Right lobe of liver (tissue), 6 donors: Measurements from ENCODE around the gene ALOX12. TPM values are rescaled to one million over a fixed set of nuclear protein-coding genes. Genes with fewer than 3 reads are reported as not detected.

Experiments
- ATAC-seq, 4 donors: fragments of 200-7000 bp; cut with Tn5 transposase; one replicate each; pipeline ENCODE4 v1.9.1; 2020; ENCODE audit warnings: mild to moderate bottlenecking in 4 of 4, moderate library complexity in 4 of 4
- DNase-seq, 3 donors: peaks; one replicate each; pipeline ENCODE4 v3.0.0-alpha.2; 2020
- H3K27ac ChIP-seq, 3 donors: fragments of 200-600 bp; one replicate each; pipeline ENCODE4 v1.8.0; 2022
- H3K27me3 ChIP-seq, 2 donors: fragments of 200-600 bp; one replicate each; pipeline ENCODE4 v1.8.0; 2022
- H3K36me3 ChIP-seq, 4 donors: fragments of 200-600 bp; sonication (generic) in 1 of 4; one replicate each; pipeline versions ENCODE4 v1.5.1 to v1.8.0; 2017 to 2022; ENCODE audit warnings: control low read depth in 1 of 4
- H3K4me1 ChIP-seq, 4 donors: fragments of 200-600 bp; sonication (generic) in 1 of 4; one replicate each; pipeline versions ENCODE4 v1.5.1 to v1.8.0; 2017 to 2022; ENCODE audit warnings: control low read depth in 1 of 4
- H3K4me3 ChIP-seq, 3 donors: fragments of 200-600 bp; one replicate each; pipeline ENCODE4 v1.8.0; 2022
- H3K9me3 ChIP-seq, 4 donors: fragments of 200-600 bp; sonication (generic) in 1 of 4; one replicate each; pipeline versions ENCODE4 v1.5.1 to v1.8.0; 2017 to 2022; ENCODE audit warnings: control low read depth in 1 of 4
- CTCF ChIP-seq, 4 donors: fragments of 200-600 bp in 3 of 4; fragments of 450-650 bp in 1 of 4; IDR thresholded peaks; one replicate each; pipeline versions ENCODE4 v1.5.1 to v1.8.0; 2016 to 2022; ENCODE audit warnings: antibody characterized with exemption in 4 of 4, mild to moderate bottlenecking in 2 of 4
- POLR2A ChIP-seq: fragments of 450-650 bp; IDR thresholded peaks from one replicate; pipeline ENCODE4 v1.6.1; 2017; ENCODE audit warnings: antibody characterized with exemption, mild to moderate bottlenecking
- WGBS: methylation state at CpG from one replicate; pipeline ENCODE4 v1.1.6; 2018; ENCODE audit warnings: low coverage, low lambda C conversion rate; ENCODE audit not compliant: insufficient coverage; ENCODE audit errors: missing lambda C conversion rate; 5-methylcytosine and 5-hydroxymethylcytosine counted together
- intact Hi-C, 2 donors: fragments of 100-400 bp; cut with DNase I; formaldehyde crosslinking; loops; one replicate each; pipeline versions ENCODE4 v1.11.2 to v1.14.1; 2022
- total RNA-seq, 6 experiments: library from RNA; depleted of rRNA in 2 of 6; stranded (reverse); fragments of >200 nt in 2 of 6; fragmentation: NEBNext Ultra II Directional in 3 of 6; extraction: Animal tissue kit (Norgen Biotek cat#: 25700) in 3 of 6; gene quantifications; one replicate each; pipeline versions ENCODE4 v1.1.0 to v1.2.4, GENCODE V29; 2016 to 2023
- donor health status: DM: no; HTN: yes; CAD: no.
- donor health status: DM: no; HTN: no; CAD: no.
- donor health status: DM: no; HTN: no; CAD: no.
- donor health status: DM: no; HTN: yes; CAD: no.
- donor health status: DM: no; HTN: yes; CAD: no.

ALOX12 gene
- total RNA-seq, 6 experiments from 2014 or later: 0.17 to 0.27 TPM; not detected in 4

DNA sequence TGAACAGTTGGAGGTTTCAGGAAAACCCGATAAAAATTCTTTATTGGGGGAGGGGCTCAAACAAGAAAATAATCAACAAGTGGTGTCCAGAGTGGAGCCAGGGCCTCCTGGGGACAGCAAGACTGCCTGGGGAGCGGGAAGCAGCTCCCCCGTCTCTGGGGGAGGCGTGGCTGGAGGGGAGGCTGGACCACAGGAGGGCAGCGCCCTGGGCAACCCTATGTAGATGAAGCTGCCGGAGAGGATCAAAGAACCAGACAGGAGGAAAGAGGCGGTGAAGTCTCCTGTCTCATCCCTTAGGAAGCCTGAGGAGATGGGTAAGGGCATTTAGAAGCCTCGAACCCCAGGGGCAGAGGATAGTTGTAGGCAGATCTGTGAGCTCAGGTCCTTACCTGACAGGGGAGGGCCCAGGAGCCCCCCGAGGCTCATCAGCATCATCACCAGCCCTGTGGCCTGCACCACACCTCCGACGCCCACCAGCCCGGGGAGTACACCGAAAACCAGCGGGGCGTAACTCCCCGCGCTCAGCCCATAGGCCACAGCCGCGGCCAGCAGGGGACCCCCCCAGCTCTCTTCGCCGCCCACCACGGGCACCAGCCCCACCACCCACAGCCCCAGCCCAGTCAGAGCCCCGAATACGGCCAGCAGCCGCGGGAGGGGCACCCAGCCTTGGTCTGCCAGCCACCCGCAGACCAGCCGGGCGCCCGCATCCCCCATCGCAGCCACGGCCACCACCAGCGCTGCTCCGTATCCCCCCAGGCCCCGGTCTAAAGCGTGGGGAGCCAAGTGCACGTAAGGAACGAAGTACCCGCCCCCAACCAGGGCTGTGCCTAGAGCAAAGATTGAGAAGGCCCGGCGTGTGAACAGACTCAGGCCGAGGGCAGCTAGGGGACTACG lies 46.0 kb downstream of the ALOX12 start:
- Histone ChIP-seq H3K9me3 (no peaks in the 10 kb centered on the region), H3K27ac (peak overlapping the region in 2 of 3 donors; percentile 6 to 18), H3K36me3 (no peaks in the 10 kb centered on the region), H3K27me3 (no peaks in the 10 kb centered on the region), H3K4me1 (peaks cover 0 to 77% (median 35%) of the 10 kb centered on the region in 4 donors), H3K4me3 (peak overlapping the region in 2 of 3 donors; percentile 53 to 57)
- DNase-seq: peak in 1 of 3 donors; percentile 36
- ATAC-seq: peak in 3 of 4 donors; percentile 0 to 1 (median 1)
- WGBS: 30% methylated on average over 5 of the region's 43 CpGs
- intact Hi-C loops: no loop called here
- no peak for TF ChIP-seq POLR2A
- no peak for TF ChIP-seq CTCF (IDR thresholded peaks at IDR 0.05)

DNA sequence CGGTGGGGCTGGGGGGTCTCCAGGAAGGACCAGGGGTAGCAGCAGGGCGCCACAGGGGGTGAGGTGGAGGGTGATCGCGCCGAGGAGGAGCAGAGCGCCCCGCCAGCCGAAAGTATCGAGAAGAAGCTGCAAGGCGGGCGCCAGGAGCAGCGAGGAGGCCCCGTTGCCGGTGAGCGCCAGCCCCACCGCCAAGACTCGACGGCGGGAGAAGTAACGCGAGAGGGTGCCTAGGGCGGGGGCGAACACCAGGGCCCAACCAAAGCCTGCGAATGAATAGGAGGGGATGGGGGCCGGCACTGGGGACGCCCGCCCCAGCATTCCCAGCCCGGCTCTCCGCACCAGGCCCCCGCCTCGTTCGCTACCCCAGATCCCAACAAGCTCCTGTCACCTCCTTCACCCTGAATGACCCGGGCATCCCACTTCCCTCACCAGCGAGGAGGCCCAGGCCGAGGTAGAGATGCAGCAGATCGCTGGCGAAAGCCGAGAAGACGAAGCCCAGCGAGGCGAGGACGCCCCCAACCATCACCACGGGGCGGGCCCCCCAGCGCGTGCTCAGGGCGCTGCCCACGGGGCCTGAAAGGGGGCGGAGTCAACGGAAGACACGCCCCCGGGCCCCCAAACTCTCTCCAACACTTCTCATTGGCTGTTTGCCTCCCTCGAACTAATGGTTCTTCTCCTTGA lies 46.8 kb downstream of the ALOX12 start:
- TF ChIP-seq CTCF (IDR thresholded peaks at IDR 0.05) (no peak), POLR2A (peak; percentile 55)
- H3K27me3 ChIP-seq: no peaks in the 10 kb centered on the region
- no peaks in the 10 kb centered on the region for H3K36me3 ChIP-seq
- DNase-seq (peak in 1 of 3 donors; percentile 45), ATAC-seq (peak in 3 of 4 donors; percentile 0 to 4 (median 0))
- WGBS: 9% methylated on average over 16 of the region's 53 CpGs
- peak overlapping the region in 2 of 3 donors; percentile 53 to 57 for H3K4me3 ChIP-seq
- H3K27ac ChIP-seq: peak overlapping the region in 2 of 3 donors; percentile 18 to 62
- intact Hi-C loops: no loop called here
- peaks cover 0 to 75% (median 37%) of the 10 kb centered on the region in 4 donors for H3K4me1 ChIP-seq
- H3K9me3 ChIP-seq: no peaks in the 10 kb centered on the region

DNA sequence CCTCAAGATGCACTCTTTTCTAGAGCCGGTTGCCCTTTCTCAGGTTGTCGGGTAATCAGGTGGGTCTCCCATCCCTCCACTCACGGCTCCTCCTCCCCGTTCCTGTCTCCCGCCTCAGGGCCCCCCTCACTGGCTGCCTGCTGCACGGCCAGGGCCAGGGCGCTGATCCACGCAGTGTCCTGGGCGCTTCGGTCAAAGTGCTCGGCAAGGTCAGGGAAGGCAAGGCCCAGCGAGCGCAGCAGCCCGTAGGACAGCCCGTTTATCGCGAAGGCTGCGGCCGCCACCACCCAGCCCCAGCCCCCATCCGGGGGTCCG lies 47.3 kb downstream of the ALOX12 start:
- Histone ChIP-seq H3K36me3 (no peaks in the 10 kb centered on the region), H3K4me3 (peak overlapping the region; percentile 41 to 57 (median 53)), H3K9me3 (no peaks in the 10 kb centered on the region), H3K27me3 (no peaks in the 10 kb centered on the region), H3K4me1 (peaks cover 0 to 73% (median 35%) of the 10 kb centered on the region in 4 donors), H3K27ac (peak overlapping the region in 2 of 3 donors; percentile 50 to 62)
- peak in 2 of 3 donors; percentile 77 to 80 for DNase-seq
- TF ChIP-seq CTCF (IDR thresholded peaks at IDR 0.05) (no peak), POLR2A (no peak)
- peak; percentile 29 to 58 (median 55) for ATAC-seq
- WGBS: no CpG with 5 or more reads among the region's 21 CpGs
- intact Hi-C loops: no loop called here

GRCh38 chr17:7043497-7044198 lies 47.8 kb downstream of the ALOX12 start, which contains the start of gene SLC16A11:
SLC16A11 (minus strand) TSS chr17:7044092; CDS start chr17:7043513, 579 bp downstream.
- intact Hi-C loops: no loop called here
- 3% methylated on average over 11 of the region's 58 CpGs for WGBS

More at GRCh38 chr17:7043497-7044198, 47.8 kb downstream of the ALOX12 start, which contains the start of gene SLC16A11:
- TF ChIP-seq POLR2A (peak; percentile 42), CTCF (IDR thresholded peaks at IDR 0.05) (no peak)
- Histone ChIP-seq H3K27ac (peak within 1 kb of the TSS in 2 of 3 donors; percentile 50 to 62), H3K4me1 (peaks cover 0 to 70% (median 32%) of the 10 kb centered on the region in 4 donors), H3K9me3 (no peaks in the 10 kb centered on the region), H3K4me3 (peak within 1 kb of the TSS; percentile 41 to 57 (median 53)), H3K36me3 (no peaks in the 10 kb centered on the region), H3K27me3 (no peaks in the 10 kb centered on the region)
- peak; percentile 8 to 32 (median 22) for ATAC-seq
- DNase-seq: peak; percentile 58 to 71 (median 69)
